Measurements from ENCODE around the gene SYF2. TPM values are rescaled to one million over a fixed set of nuclear protein-coding genes. Genes with fewer than 3 reads are reported as not detected.

Gene SYF2
- total and polyA plus RNA-seq, 2 donors (not counting 3 experiments of a cell fraction or from before 2014, with no cell fraction given): 9.3 to 38.0 TPM

- H2AFZ ChIP-seq (ENCODE audit: low read depth, low read length): no peak overlapping the region
- DNase-seq (ENCODE audit: low read depth, low spot score) (no peak), FAIRE-seq (no peak)
- TF ChIP-seq MAX (IDR thresholded peaks at IDR 0.05; ENCODE audit: insufficient read depth, insufficient read length) (no peak), GATA2 (IDR thresholded peaks at IDR 0.05; ENCODE audit: insufficient read depth, insufficient read length, low read depth, low read length) (no peak), POLR2AphosphoS5 (IDR thresholded peaks at IDR 0.05; ENCODE audit: insufficient read depth, low read depth, low read length) (no peak), MYC (IDR thresholded peaks at IDR 0.05; ENCODE audit: low read depth, low read length) (no peak), POLR2A (IDR thresholded peaks at IDR 0.05; ENCODE audit: low read depth, low read length) (no peak), EZH2 (IDR thresholded peaks at IDR 0.05; ENCODE audit: borderline replicate concordance, low read depth, low read length, severe bottlenecking) (no peak), JUN (IDR thresholded peaks at IDR 0.05; ENCODE audit: borderline replicate concordance, insufficient read depth, insufficient read length, low read depth) (no peak), CTCF (IDR thresholded peaks at IDR 0.05; ENCODE audit: extremely low read depth in 1 of 2, insufficient read depth in 1 of 2, low read depth in 1 of 2, low read length in 2 of 2) (no peak), FOS (IDR thresholded peaks at IDR 0.05; ENCODE audit: borderline replicate concordance, insufficient read depth, low read length) (no peak)
- H3K27me3 ChIP-seq (ENCODE audit: control insufficient read depth in 2 of 2, insufficient read depth in 2 of 2, low read length in 2 of 2): peaks cover 0 to 2% of the 10 kb centered on the region in 2 experiments
- H3K4me2 ChIP-seq (ENCODE audit: insufficient read depth, low read length): no peak overlapping the region
- BruUV-seq (replicated peaks): no TSS peak
- H3K36me3 ChIP-seq (ENCODE audit: control insufficient read depth in 2 of 2, extremely low read depth in 1 of 2, insufficient read depth in 2 of 2, low read length in 2 of 2): no peaks in the 10 kb centered on the region
- H3K9me1 ChIP-seq (replicated peaks; ENCODE audit: control insufficient read depth, extremely low read depth, insufficient read depth, low read length): no peaks in the 10 kb centered on the region
- H3K4me1 ChIP-seq (ENCODE audit: control insufficient read depth, extremely low read depth, insufficient read depth, low read length): no peaks in the 10 kb centered on the region
- H3K4me3 ChIP-seq (replicated peaks in 1 of 3; ENCODE audit: insufficient read depth in 1 of 3, low read depth in 1 of 3, low read length in 3 of 3): no peak overlapping the region
- no peaks in the 10 kb centered on the region for H3K9me3 ChIP-seq (replicated peaks; ENCODE audit: control insufficient read depth, insufficient read depth, low read length)
- POLR2A ChIA-PET: no interaction called here
- no peaks in the 10 kb centered on the region for H4K20me1 ChIP-seq (replicated peaks; ENCODE audit: control insufficient read depth, extremely low read depth, insufficient read depth, low read length)
- H3K27ac ChIP-seq (ENCODE audit: insufficient read depth, low read depth, low read length): no peak overlapping the region
- CTCF ChIA-PET: no interaction called here
- intact Hi-C loops (cut with micrococcal nuclease) (no loop called here), dilution Hi-C loops (cut with MboI; ENCODE audit: extremely low pct_ligation_motif_present, low sequenced_read_pairs) (no loop called here)
- H3K9ac ChIP-seq (replicated peaks; ENCODE audit: extremely low read depth, insufficient read depth, low read length): no peak overlapping the region
- no peaks in the 10 kb centered on the region for H3K79me2 ChIP-seq (ENCODE audit: control insufficient read depth, insufficient read depth, low read length)
Measured at GRCh38 chr1:25187077-25187476, 45.2 kb downstream of the SYF2 start.
